GM12878 (cell line): ENCODE measurements around the gene DMD. TPM values are rescaled to one million over a fixed set of nuclear protein-coding genes. Genes with fewer than 3 reads are reported as not detected.

ENCODE experiments used
- ATAC-seq: fragments of 200-7000 bp; cut with Tn5 transposase; 3 replicates; pipeline ENCODE4 v1.9.1; 2020; ENCODE audit warnings: mild to moderate bottlenecking, moderate library complexity
- BruUV-seq: library from RNA; stranded (reverse); fragments of 400-500 nt; replicated peaks from 2 replicates; lab custom pipeline; 2021; lab: Mats Ljungman, UMichigan
- CTCF ChIA-PET: fragments of 300-600 bp; sonication (Branson Sonifier 250); formaldehyde crosslinking; extraction: SDS; loops from one replicate; lab custom pipeline; 2021; ENCODE audit warnings: inconsistent platforms; lab: Yijun Ruan, JAX
- POLR2A ChIA-PET: fragments of 350-600 bp; formaldehyde crosslinking; extraction: SDS; loops from one replicate; lab custom pipeline; 2021; ENCODE audit warnings: inconsistent platforms; lab: Charles Lee
- RAD21 ChIA-PET: fragments of 300-600 bp; sonication (Branson Sonifier 250); formaldehyde crosslinking; loops from one replicate; lab custom pipeline; 2023; ENCODE audit warnings: antibody characterized with exemption; ENCODE audit not compliant: unreplicated experiment; lab: Charles Lee
- SMC1A ChIA-PET: fragments of 300-600 bp; sonication (Branson Sonifier 250); formaldehyde crosslinking; loops from one replicate; lab custom pipeline; 2023; ENCODE audit not compliant: unreplicated experiment, uncharacterized antibody; lab: Charles Lee
- DNase-seq: peaks from one replicate; pipeline ENCODE4 v3.0.0-alpha.2; 2011; ENCODE audit warnings: low read depth, low spot score
- FAIRE-seq: peaks from 3 replicates; lab custom pipeline; 2011; peaks lifted over from hg19 to GRCh38; lab: Jason Lieb, UNC
- H2AFZ ChIP-seq: 2 replicates; pipeline ENCODE4 v1.6.0; 2011; ENCODE audit warnings: low read depth, low read length, control low read depth; ENCODE audit not compliant: control insufficient read depth
- H3K27ac ChIP-seq: 2 replicates; pipeline ENCODE4 v1.5.1; 2011; ENCODE audit warnings: control low read depth; ENCODE audit not compliant: control insufficient read depth, insufficient read depth
- H3K27me3 ChIP-seq, 2 experiments: replicated peaks in 1 of 2; 2 replicates each; pipeline versions ENCODE4 v1.6.0 to v1.6.1; 2011; ENCODE audit warnings: low read length in 1 of 2; ENCODE audit not compliant: control insufficient read depth in 2 of 2, insufficient read depth in 2 of 2
- H3K36me3 ChIP-seq, 2 experiments: 2 replicates each; pipeline ENCODE4 v1.5.1; 2011; ENCODE audit warnings: low read length in 1 of 2; ENCODE audit not compliant: control insufficient read depth in 2 of 2, insufficient read depth in 2 of 2
- H3K4me1 ChIP-seq: 2 replicates; pipeline ENCODE4 v1.6.1; 2011; ENCODE audit warnings: mild to moderate bottlenecking, low read length, moderate library complexity, mixed read lengths; ENCODE audit not compliant: control insufficient read depth, insufficient read depth
- H3K4me2 ChIP-seq: 2 replicates; pipeline ENCODE4 v1.6.0; 2011; ENCODE audit warnings: control low read depth; ENCODE audit not compliant: control insufficient read depth, insufficient read depth
- H3K4me3 ChIP-seq: fragments of 200-600 bp; sonication (generic); 2 replicates; pipeline ENCODE4 v1.5.1; 2016
- H3K79me2 ChIP-seq: 2 replicates; pipeline ENCODE4 v1.6.0; 2011; ENCODE audit warnings: low read length; ENCODE audit not compliant: control insufficient read depth, insufficient read depth
- H3K9ac ChIP-seq: 2 replicates; pipeline ENCODE4 v1.8.0; 2011; ENCODE audit warnings: low read length, control low read depth, mixed read lengths; ENCODE audit not compliant: control insufficient read depth, insufficient read depth
- H3K9me3 ChIP-seq: replicated peaks from 3 replicates; pipeline ENCODE4 v1.5.1; 2011; ENCODE audit warnings: mild to moderate bottlenecking, low read length; ENCODE audit not compliant: control insufficient read depth, insufficient read depth
- H4K20me1 ChIP-seq: 2 replicates; pipeline ENCODE4 v1.6.0; 2011; ENCODE audit not compliant: control insufficient read depth, insufficient read depth
- BCL3 ChIP-seq: IDR thresholded peaks from 2 replicates; pipeline ENCODE4 v1.6.1; 2011; ENCODE audit warnings: borderline replicate concordance, low read depth, mild to moderate bottlenecking, moderate library complexity, low read length; ENCODE audit not compliant: insufficient read depth, poor library complexity, severe bottlenecking
- FOS ChIP-seq: IDR thresholded peaks from 3 replicates; pipeline ENCODE4 v1.6.1; 2011; ENCODE audit warnings: borderline replicate concordance; ENCODE audit not compliant: insufficient read length; ENCODE audit errors: extremely low read depth
- IRF3 ChIP-seq: fragments of 450-650 bp; IDR thresholded peaks from 2 replicates; pipeline ENCODE4 v1.6.1; 2014; ENCODE audit warnings: mild to moderate bottlenecking
- JUND ChIP-seq: IDR thresholded peaks from 2 replicates; pipeline ENCODE4 v1.6.1; 2012; ENCODE audit warnings: low read depth, mild to moderate bottlenecking, low read length, improper control_type of control experiment, moderate library complexity
- MEF2B ChIP-seq: fragments of 450-650 bp; IDR thresholded peaks from 2 replicates; pipeline ENCODE4 v1.6.1; 2018; ENCODE audit warnings: mild to moderate bottlenecking, moderate library complexity; ENCODE audit not compliant: partially characterized antibody, poor library complexity, severe bottlenecking
- PML ChIP-seq: IDR thresholded peaks from 2 replicates; pipeline ENCODE4 v1.6.1; 2012; ENCODE audit warnings: low read length, inconsistent platforms
- SREBF1 ChIP-seq: IDR thresholded peaks from 2 replicates; pipeline ENCODE4 v1.6.1; 2012; ENCODE audit warnings: mild to moderate bottlenecking, low read length
- USF1 ChIP-seq: IDR thresholded peaks from 2 replicates; pipeline ENCODE4 v1.6.1; 2011; ENCODE audit warnings: borderline replicate concordance, low read depth, mild to moderate bottlenecking, moderate library complexity, mixed read lengths, low read length; ENCODE audit not compliant: insufficient read depth; ENCODE audit errors: extremely low read length
- WGBS: methylation state at CpG from one replicate; pipeline ENCODE4 v1.1.6; 2016; ENCODE audit warnings: low lambda C conversion rate; ENCODE audit not compliant: insufficient replicate concordance, insufficient coverage; ENCODE audit errors: missing lambda C conversion rate; 5-methylcytosine and 5-hydroxymethylcytosine counted together
- in situ Hi-C: fragments of 300-500 bp; cut with MboI; formaldehyde crosslinking; loops from 9 replicates; pipeline ENCODE4 v1.14.3; 2018; ENCODE audit warnings: mixed read lengths
- intact Hi-C: fragments of 100-400 bp; cut with micrococcal nuclease; formaldehyde crosslinking; loops from one replicate; pipeline ENCODE4 v1.14.2; 2022; ENCODE audit not compliant: unreplicated experiment
- polyA plus RNA-seq, 11 experiments: library from polyadenylated mRNA; depleted of rRNA in 4 of 11; unstranded in 6 of 11; stranded (reverse) in 5 of 11; fragments of >200 nt; fragmentation: Nextera tagmentation in 4 of 11; fragmentation: Illumina TruSeq in 1 of 11; extraction: Ambion mirVana in 4 of 11; extraction: Trizol in 1 of 11; gene quantifications; 1 replicate in 1 of 11; 2 replicates in 10 of 11; pipeline versions ENCODE4 v1.2.1 to v1.2.3, GENCODE V29; 2011 to 2016; ENCODE audit warnings: inconsistent platforms in 2 of 11, missing spikeins in 2 of 11, low read depth in 1 of 11
- total RNA-seq, 4 experiments: library from RNA; depleted of rRNA in 3 of 4; stranded (reverse); fragments of >200 nt in 3 of 4; fragmentation: Illumina TruSeq in 1 of 4; extraction: Trizol in 1 of 4; gene quantifications; 2 replicates each; pipeline versions ENCODE4 v1.2.1 to v1.2.3, GENCODE V29; 2013 to 2021

DMD gene
- total and polyA plus RNA-seq, 10 of the 15 experiments (the other 5 are each of a cell fraction or from before 2014, with no cell fraction given), result 1.4 to 24.3 (median 4.3) TPM

- no peaks in the 10 kb centered on the region; the same call in 1 of the 2 replicates for H3K79me2 ChIP-seq
- H3K27ac ChIP-seq, result no peak overlapping the region
- DNase-seq, result no peak
- TF ChIP-seq FOS, result no peak
- no peak for TF ChIP-seq BCL3
- no peak for TF ChIP-seq JUND
- no peak for TF ChIP-seq PML
- no peak for TF ChIP-seq MEF2B
- TF ChIP-seq IRF3, result no peak
- no peak for TF ChIP-seq USF1
- no peak for TF ChIP-seq SREBF1
- no peaks in the 10 kb centered on the region for H4K20me1 ChIP-seq
- ATAC-seq, result no peak
- CTCF ChIA-PET, result interaction anchor here (1.0 to 1.1 kb wide), 2 partner anchors 15 to 233 kb away, joined by 3 to 4 read pairs; no protein-coding TSS in a partner anchor
- RAD21 ChIA-PET, result interaction anchor here (1.6 kb wide), 1 partner anchor 232 kb away, joined by 6 read pairs; no protein-coding TSS in a partner anchor
- SMC1A ChIA-PET, result interaction anchor here (1.2 to 1.5 kb wide), 5 partner anchors 18 to 231 kb away, joined by 3 to 6 read pairs (median 3); no protein-coding TSS in a partner anchor
- in situ Hi-C loops, result no loop called here
- no peaks in the 10 kb centered on the region for H3K36me3 ChIP-seq
- no peak overlapping the region for H3K4me2 ChIP-seq
- 27% methylated on average over 3 of the region's 3 CpGs for WGBS
- H3K27me3 ChIP-seq, result 0 out of 4 replicates have a peak, but pooled peaks cover 0 to 2% of the 10 kb centered on the region in 2 experiments
- H3K4me1 ChIP-seq, result no peaks in the 10 kb centered on the region
- BruUV-seq, result no TSS peak
- H3K9ac ChIP-seq, result no peak overlapping the region
- no peak overlapping the region for H3K4me3 ChIP-seq
- POLR2A ChIA-PET, result interaction anchor here (1.2 kb wide), 1 partner anchor 11 kb away, joined by 3 read pairs; no protein-coding TSS in a partner anchor
- no peak overlapping the region for H2AFZ ChIP-seq
- FAIRE-seq, result no peak
- intact Hi-C loops, result no loop called here
- H3K9me3 ChIP-seq, result no peaks in the 10 kb centered on the region
These were observed 1941.4 kb downstream of the DMD start for GRCh38 chrX:31269914-31270313.
